HepG2 (cell line): ENCODE measurements around the gene MYL12B. TPM values are rescaled to one million over a fixed set of nuclear protein-coding genes. Genes with fewer than 3 reads are reported as not detected.

Source experiments
- JUND ChIP-seq: sonication (generic); formaldehyde crosslinking; IDR thresholded peaks from 2 replicates; pipeline ENCODE4 v1.8.0; 2022; ENCODE audit warnings: mild to moderate bottlenecking, missing genetic modification reagents
- MAZ ChIP-seq, 2 experiments: sonication (generic) in 1 of 2; formaldehyde crosslinking in 1 of 2; IDR thresholded peaks; 2 replicates each; pipeline versions ENCODE4 v1.5.0 to v1.6.1; 2012 to 2020; ENCODE audit warnings: low read depth in 2 of 2, mild to moderate bottlenecking in 2 of 2, borderline replicate concordance in 1 of 2, improper control_type of control experiment in 1 of 2, low read length in 1 of 2, missing genetic modification reagents in 1 of 2, moderate library complexity in 1 of 2
- PLRG1 ChIP-seq: fragments of 450-650 bp; conservative IDR thresholded peaks from 2 replicates; pipeline ENCODE4 v1.6.1; 2016
- SMARCC2 ChIP-seq: fragments of 450-650 bp; IDR thresholded peaks from 2 replicates; pipeline ENCODE4 v1.6.1; 2017; ENCODE audit warnings: antibody characterized with exemption, mild to moderate bottlenecking
- ZFP82 ChIP-seq: sonication (generic); formaldehyde crosslinking; IDR thresholded peaks from 2 replicates; pipeline ENCODE4 v1.5.1; 2020; ENCODE audit warnings: mild to moderate bottlenecking, missing genetic modification reagents, borderline replicate concordance
- ZFP90 ChIP-seq: sonication (generic); formaldehyde crosslinking; IDR thresholded peaks from 2 replicates; pipeline ENCODE4 v1.8.0; 2022; ENCODE audit warnings: missing genetic modification reagents, mild to moderate bottlenecking, inconsistent platforms, borderline replicate concordance
- ZNF24 ChIP-seq: fragments of 450-650 bp; IDR thresholded peaks from 2 replicates; pipeline ENCODE4 v1.6.1; 2017; ENCODE audit warnings: antibody characterized with exemption, mild to moderate bottlenecking
- ZNF501 ChIP-seq: sonication (generic); formaldehyde crosslinking; IDR thresholded peaks from 2 replicates; pipeline ENCODE4 v1.5.1; 2020; ENCODE audit warnings: mild to moderate bottlenecking, moderate library complexity, missing genetic modification reagents
- ZNF678 ChIP-seq: sonication (generic); formaldehyde crosslinking; IDR thresholded peaks from 2 replicates; pipeline ENCODE4 v1.4.0; 2020; ENCODE audit warnings: mild to moderate bottlenecking, missing genetic modification reagents
- ZNF703 ChIP-seq: sonication (generic); formaldehyde crosslinking; IDR thresholded peaks from 2 replicates; pipeline ENCODE4 v1.5.1; 2020; ENCODE audit warnings: missing genetic modification reagents, mild to moderate bottlenecking, moderate library complexity, borderline replicate concordance
- polyA plus RNA-seq, 8 experiments: library from polyadenylated mRNA; depleted of rRNA in 3 of 8; stranded (reverse) in 7 of 8; unstranded in 1 of 8; fragments of >200 nt; fragmentation: Illumina TruSeq in 4 of 8; extraction: Trizol in 4 of 8; gene quantifications; 2 replicates each; pipeline versions ENCODE4 v1.2.1 to v1.2.3, GENCODE V29; 2011 to 2016; ENCODE audit warnings: low read depth in 4 of 8, missing spikeins in 1 of 8, mixed read lengths in 1 of 8; ENCODE audit not compliant: insufficient read depth in 1 of 8
- total RNA-seq, 5 experiments: library from RNA; depleted of rRNA; stranded (reverse); fragments of >200 nt; fragmentation: Illumina TruSeq; extraction: Trizol; gene quantifications; 2 replicates each; pipeline ENCODE4 v1.2.3, GENCODE V29; 2016; ENCODE audit warnings: low read depth in 1 of 5
- TF ChIP-seq, protein P1 (sequence below): sonication (generic); formaldehyde crosslinking; IDR thresholded peaks from 2 replicates; pipeline ENCODE4 v1.5.1; 2020; ENCODE audit warnings: mild to moderate bottlenecking, missing genetic modification reagents, borderline replicate concordance
- TF ChIP-seq, protein P2 (sequence below): sonication (generic); formaldehyde crosslinking; IDR thresholded peaks from 2 replicates; pipeline ENCODE4 v1.4.0; 2020; ENCODE audit warnings: mild to moderate bottlenecking, low read depth, missing genetic modification reagents
- TF ChIP-seq, protein P3 (sequence below): IDR thresholded peaks from 2 replicates; pipeline ENCODE4 v1.6.1; 2016; ENCODE audit warnings: low read depth, missing genetic modification reagents, missing compliant biosample characterization
- TF ChIP-seq, protein P4 (sequence below): sonication (generic); formaldehyde crosslinking; IDR thresholded peaks from 2 replicates; pipeline ENCODE4 v1.5.1; 2020; ENCODE audit warnings: missing genetic modification reagents, mild to moderate bottlenecking, borderline replicate concordance
- TF ChIP-seq, protein P5 (sequence below): sonication (generic); formaldehyde crosslinking; IDR thresholded peaks from 2 replicates; pipeline ENCODE4 v1.8.1; 2023; ENCODE audit warnings: missing genetic modification reagents, inconsistent platforms, borderline replicate concordance
- TF ChIP-seq, protein P6 (sequence below): sonication (generic); formaldehyde crosslinking; IDR thresholded peaks from 2 replicates; pipeline ENCODE4 v1.4.0; 2020; ENCODE audit warnings: missing genetic modification reagents, mild to moderate bottlenecking, borderline replicate concordance

MYL12B gene
- total and polyA plus RNA-seq, 2 of the 13 experiments (the other 11 are each of a cell fraction or from before 2014, with no cell fraction given) = 265 to 340 TPM

DNA sequence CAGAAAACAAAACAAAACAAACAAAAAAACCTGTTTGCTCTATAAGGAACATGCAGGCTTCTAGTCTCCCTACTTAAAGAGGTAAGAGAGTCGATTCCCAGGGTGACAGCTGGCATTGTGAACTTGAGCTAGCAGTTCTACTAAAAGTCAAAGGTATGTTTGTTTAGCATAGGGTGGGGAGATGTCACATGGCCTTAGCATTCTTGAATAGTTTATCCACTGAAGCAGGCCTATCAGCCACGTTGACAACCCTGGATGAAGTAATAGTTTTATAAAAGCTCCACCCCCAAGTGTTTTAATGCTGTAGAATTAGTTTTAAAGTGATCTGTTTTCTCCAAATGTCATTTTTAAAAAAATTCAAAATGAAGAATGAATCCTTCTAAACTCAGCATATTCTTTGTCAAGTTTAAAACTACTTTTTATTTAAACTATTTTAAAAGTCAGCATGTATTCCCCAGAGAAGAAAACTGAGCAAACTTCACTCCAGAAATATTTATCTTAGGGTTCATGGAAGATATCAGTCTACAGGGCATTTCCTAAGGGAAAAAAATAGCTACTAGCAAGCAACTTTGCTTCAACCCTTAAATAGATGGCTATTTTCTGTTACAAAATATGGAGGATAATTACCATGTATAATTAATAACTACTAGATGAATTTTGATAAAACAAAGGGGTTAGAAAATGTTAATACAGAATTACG is 43.8 kb upstream of the MYL12B start (continued):
- TF ChIP-seq ZFP82 (CRISPR knock-in tag) = no peak
- TF ChIP-seq, protein P1, sequence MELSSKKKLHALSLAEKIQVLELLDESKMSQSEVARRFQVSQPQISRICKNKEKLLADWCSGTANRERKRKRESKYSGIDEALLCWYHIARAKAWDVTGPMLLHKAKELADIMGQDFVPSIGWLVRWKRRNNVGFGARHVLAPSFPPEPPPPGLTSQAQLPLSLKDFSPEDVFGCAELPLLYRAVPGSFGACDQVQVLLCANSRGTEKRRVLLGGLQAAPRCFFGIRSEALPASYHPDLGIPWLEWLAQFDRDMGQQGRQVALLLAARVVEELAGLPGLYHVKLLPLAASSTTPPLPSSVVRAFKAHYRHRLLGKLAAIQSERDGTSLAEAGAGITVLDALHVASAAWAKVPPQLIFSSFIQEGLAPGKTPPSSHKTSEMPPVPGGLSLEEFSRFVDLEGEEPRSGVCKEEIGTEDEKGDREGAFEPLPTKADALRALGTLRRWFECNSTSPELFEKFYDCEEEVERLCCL (CRISPR knock-in tag) = no peak
- TF ChIP-seq SMARCC2 = no peak
- TF ChIP-seq, protein P2, sequence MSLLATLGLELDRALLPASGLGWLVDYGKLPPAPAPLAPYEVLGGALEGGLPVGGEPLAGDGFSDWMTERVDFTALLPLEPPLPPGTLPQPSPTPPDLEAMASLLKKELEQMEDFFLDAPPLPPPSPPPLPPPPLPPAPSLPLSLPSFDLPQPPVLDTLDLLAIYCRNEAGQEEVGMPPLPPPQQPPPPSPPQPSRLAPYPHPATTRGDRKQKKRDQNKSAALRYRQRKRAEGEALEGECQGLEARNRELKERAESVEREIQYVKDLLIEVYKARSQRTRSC (CRISPR knock-in tag) = no peak
- no peak for TF ChIP-seq ZFP90 (CRISPR knock-in tag)
- TF ChIP-seq ZNF501 (CRISPR knock-in tag) = no peak
- no peak for TF ChIP-seq ZNF678
- TF ChIP-seq, protein P3, sequence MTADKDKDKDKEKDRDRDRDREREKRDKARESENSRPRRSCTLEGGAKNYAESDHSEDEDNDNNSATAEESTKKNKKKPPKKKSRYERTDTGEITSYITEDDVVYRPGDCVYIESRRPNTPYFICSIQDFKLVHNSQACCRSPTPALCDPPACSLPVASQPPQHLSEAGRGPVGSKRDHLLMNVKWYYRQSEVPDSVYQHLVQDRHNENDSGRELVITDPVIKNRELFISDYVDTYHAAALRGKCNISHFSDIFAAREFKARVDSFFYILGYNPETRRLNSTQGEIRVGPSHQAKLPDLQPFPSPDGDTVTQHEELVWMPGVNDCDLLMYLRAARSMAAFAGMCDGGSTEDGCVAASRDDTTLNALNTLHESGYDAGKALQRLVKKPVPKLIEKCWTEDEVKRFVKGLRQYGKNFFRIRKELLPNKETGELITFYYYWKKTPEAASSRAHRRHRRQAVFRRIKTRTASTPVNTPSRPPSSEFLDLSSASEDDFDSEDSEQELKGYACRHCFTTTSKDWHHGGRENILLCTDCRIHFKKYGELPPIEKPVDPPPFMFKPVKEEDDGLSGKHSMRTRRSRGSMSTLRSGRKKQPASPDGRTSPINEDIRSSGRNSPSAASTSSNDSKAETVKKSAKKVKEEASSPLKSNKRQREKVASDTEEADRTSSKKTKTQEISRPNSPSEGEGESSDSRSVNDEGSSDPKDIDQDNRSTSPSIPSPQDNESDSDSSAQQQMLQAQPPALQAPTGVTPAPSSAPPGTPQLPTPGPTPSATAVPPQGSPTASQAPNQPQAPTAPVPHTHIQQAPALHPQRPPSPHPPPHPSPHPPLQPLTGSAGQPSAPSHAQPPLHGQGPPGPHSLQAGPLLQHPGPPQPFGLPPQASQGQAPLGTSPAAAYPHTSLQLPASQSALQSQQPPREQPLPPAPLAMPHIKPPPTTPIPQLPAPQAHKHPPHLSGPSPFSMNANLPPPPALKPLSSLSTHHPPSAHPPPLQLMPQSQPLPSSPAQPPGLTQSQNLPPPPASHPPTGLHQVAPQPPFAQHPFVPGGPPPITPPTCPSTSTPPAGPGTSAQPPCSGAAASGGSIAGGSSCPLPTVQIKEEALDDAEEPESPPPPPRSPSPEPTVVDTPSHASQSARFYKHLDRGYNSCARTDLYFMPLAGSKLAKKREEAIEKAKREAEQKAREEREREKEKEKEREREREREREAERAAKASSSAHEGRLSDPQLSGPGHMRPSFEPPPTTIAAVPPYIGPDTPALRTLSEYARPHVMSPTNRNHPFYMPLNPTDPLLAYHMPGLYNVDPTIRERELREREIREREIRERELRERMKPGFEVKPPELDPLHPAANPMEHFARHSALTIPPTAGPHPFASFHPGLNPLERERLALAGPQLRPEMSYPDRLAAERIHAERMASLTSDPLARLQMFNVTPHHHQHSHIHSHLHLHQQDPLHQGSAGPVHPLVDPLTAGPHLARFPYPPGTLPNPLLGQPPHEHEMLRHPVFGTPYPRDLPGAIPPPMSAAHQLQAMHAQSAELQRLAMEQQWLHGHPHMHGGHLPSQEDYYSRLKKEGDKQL (CRISPR knock-in tag) = no peak
- no peak for TF ChIP-seq MAZ (IDR thresholded peaks at IDR 0.05; ENCODE audit: borderline replicate concordance, low read depth, low read length)
- TF ChIP-seq MAZ (CRISPR knock-in tag; IDR thresholded peaks at IDR 0.05; ENCODE audit: low read depth) = no peak
- TF ChIP-seq, protein P4, sequence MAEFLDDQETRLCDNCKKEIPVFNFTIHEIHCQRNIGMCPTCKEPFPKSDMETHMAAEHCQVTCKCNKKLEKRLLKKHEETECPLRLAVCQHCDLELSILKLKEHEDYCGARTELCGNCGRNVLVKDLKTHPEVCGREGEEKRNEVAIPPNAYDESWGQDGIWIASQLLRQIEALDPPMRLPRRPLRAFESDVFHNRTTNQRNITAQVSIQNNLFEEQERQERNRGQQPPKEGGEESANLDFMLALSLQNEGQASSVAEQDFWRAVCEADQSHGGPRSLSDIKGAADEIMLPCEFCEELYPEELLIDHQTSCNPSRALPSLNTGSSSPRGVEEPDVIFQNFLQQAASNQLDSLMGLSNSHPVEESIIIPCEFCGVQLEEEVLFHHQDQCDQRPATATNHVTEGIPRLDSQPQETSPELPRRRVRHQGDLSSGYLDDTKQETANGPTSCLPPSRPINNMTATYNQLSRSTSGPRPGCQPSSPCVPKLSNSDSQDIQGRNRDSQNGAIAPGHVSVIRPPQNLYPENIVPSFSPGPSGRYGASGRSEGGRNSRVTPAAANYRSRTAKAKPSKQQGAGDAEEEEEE (CRISPR knock-in tag) = no peak
- TF ChIP-seq ZNF24 = no peak
- TF ChIP-seq PLRG1 = no peak
- TF ChIP-seq, protein P5, sequence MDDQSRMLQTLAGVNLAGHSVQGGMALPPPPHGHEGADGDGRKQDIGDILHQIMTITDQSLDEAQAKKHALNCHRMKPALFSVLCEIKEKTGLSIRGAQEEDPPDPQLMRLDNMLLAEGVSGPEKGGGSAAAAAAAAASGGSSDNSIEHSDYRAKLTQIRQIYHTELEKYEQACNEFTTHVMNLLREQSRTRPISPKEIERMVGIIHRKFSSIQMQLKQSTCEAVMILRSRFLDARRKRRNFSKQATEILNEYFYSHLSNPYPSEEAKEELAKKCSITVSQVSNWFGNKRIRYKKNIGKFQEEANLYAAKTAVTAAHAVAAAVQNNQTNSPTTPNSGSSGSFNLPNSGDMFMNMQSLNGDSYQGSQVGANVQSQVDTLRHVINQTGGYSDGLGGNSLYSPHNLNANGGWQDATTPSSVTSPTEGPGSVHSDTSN = no peak
- no peak for TF ChIP-seq ZNF703 (CRISPR knock-in tag)
- TF ChIP-seq, protein P6, sequence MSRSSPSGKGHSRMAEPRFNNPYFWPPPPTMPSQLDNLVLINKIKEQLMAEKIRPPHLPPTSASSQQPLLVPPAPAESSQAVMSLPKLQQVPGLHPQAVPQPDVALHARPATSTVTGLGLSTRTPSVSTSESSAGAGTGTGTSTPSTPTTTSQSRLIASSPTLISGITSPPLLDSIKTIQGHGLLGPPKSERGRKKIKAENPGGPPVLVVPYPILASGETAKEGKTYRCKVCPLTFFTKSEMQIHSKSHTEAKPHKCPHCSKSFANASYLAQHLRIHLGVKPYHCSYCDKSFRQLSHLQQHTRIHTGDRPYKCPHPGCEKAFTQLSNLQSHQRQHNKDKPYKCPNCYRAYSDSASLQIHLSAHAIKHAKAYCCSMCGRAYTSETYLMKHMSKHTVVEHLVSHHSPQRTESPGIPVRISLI (CRISPR knock-in tag) = no peak
- TF ChIP-seq JUND (CRISPR knock-in tag) = no peak
